ENCODE measurements around the gene ARID1B. TPM values are rescaled to one million over a fixed set of nuclear protein-coding genes. Genes with fewer than 3 reads are reported as not detected.

The ARID1B gene
- total and polyA plus RNA-seq, 10 of the 15 experiments (the other 5 are each of a cell fraction or from before 2014, with no cell fraction given), result 24.7 to 133 (median 54.6) TPM

DNA sequence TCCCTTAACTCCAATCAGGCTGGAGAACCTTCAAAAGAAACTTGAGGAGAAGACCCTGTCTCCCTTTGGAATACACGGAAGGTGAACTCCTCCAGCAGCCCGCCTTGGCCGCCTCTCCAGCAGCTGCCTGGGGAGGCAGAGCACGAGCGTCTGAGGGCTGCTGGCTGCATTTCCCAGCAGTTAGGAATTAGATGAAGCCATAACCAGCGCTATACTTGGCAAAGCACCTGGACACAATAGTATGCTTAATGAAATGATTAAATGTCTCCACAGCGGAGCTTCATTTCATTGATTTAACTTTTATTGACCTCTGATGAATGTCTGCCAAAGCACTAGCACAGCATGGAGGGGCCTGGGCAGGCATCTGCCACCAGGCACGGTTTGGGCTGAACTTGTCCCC lies 472.6 kb downstream of the ARID1B start:
- CTCF ChIA-PET, result no interaction called here

More for the DNA sequence above, 472.6 kb downstream of the ARID1B start:
- no peaks in the 10 kb centered on the region for H3K4me1 ChIP-seq (ENCODE audit: control insufficient read depth, insufficient read depth, low read length)
- POLR2A ChIA-PET, result no interaction called here
- H3K9ac ChIP-seq (ENCODE audit: control insufficient read depth, insufficient read depth, low read length), result no peak overlapping the region
- no peak for ATAC-seq
- intact Hi-C loops (cut with micrococcal nuclease; ENCODE audit: unreplicated experiment), result no loop called here
- H3K27ac ChIP-seq (ENCODE audit: control insufficient read depth, insufficient read depth), result no peak overlapping the region
- SMC1A ChIA-PET (ENCODE audit: uncharacterized antibody, unreplicated experiment), result no interaction called here
- H3K4me3 ChIP-seq, result no peak overlapping the region
- in situ Hi-C loops (cut with MboI), result no loop called here
- no peaks in the 10 kb centered on the region for H3K27me3 ChIP-seq (replicated peaks in 1 of 2; ENCODE audit: control insufficient read depth in 2 of 2, insufficient read depth in 2 of 2, low read length in 1 of 2)
- no peak for FAIRE-seq
- H3K79me2 ChIP-seq (ENCODE audit: control insufficient read depth, insufficient read depth, low read length), result no peaks in the 10 kb centered on the region
- no peaks in the 10 kb centered on the region for H3K36me3 ChIP-seq (ENCODE audit: control insufficient read depth in 2 of 2, insufficient read depth in 2 of 2, low read length in 1 of 2)
- no TSS peak for BruUV-seq (replicated peaks)
- no peaks in the 10 kb centered on the region; the same call in 1 of the 3 replicates for H3K9me3 ChIP-seq (replicated peaks; ENCODE audit: control insufficient read depth, insufficient read depth, low read length)
- H2AFZ ChIP-seq (ENCODE audit: control insufficient read depth, low read depth, low read length), result no peak overlapping the region
- RAD21 ChIA-PET (ENCODE audit: unreplicated experiment), result no interaction called here
- 66% methylated on average over 8 of the region's 8 CpGs for WGBS (ENCODE audit: insufficient coverage, insufficient replicate concordance, low lambda C conversion rate, missing lambda C conversion rate)
- no peak overlapping the region for H3K4me2 ChIP-seq (ENCODE audit: control insufficient read depth, insufficient read depth)
- no peak for DNase-seq (ENCODE audit: low read depth, low spot score)
- no peaks in the 10 kb centered on the region for H4K20me1 ChIP-seq (ENCODE audit: control insufficient read depth, insufficient read depth)
- no peak for TF ChIP-seq SREBF1 (IDR thresholded peaks at IDR 0.05; ENCODE audit: low read length)
- no peak for TF ChIP-seq IRF4 (IDR thresholded peaks at IDR 0.05; ENCODE audit: low read depth, low read length)
- TF ChIP-seq, protein P1, sequence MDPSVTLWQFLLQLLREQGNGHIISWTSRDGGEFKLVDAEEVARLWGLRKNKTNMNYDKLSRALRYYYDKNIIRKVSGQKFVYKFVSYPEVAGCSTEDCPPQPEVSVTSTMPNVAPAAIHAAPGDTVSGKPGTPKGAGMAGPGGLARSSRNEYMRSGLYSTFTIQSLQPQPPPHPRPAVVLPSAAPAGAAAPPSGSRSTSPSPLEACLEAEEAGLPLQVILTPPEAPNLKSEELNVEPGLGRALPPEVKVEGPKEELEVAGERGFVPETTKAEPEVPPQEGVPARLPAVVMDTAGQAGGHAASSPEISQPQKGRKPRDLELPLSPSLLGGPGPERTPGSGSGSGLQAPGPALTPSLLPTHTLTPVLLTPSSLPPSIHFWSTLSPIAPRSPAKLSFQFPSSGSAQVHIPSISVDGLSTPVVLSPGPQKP (IDR thresholded peaks at IDR 0.05; ENCODE audit: low read depth, low read length), result no peak
- TF ChIP-seq, protein P2, sequence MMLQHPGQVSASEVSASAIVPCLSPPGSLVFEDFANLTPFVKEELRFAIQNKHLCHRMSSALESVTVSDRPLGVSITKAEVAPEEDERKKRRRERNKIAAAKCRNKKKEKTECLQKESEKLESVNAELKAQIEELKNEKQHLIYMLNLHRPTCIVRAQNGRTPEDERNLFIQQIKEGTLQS (IDR thresholded peaks at IDR 0.05; ENCODE audit: borderline replicate concordance, extremely low read depth, low read depth, low read length), result no peak
- TF ChIP-seq ATF7 (IDR thresholded peaks at IDR 0.05; ENCODE audit: low read depth), result no peak
- TF ChIP-seq KLF5 (IDR thresholded peaks at IDR 0.05; ENCODE audit: partially characterized antibody), result no peak
- no peak for TF ChIP-seq EED (IDR thresholded peaks at IDR 0.05; ENCODE audit: low read depth)
- no peak for TF ChIP-seq ESRRA (IDR thresholded peaks at IDR 0.05; ENCODE audit: low read length)
- TF ChIP-seq KDM1A (IDR thresholded peaks at IDR 0.05; ENCODE audit: borderline replicate concordance), result no peak
- TF ChIP-seq, protein P3, sequence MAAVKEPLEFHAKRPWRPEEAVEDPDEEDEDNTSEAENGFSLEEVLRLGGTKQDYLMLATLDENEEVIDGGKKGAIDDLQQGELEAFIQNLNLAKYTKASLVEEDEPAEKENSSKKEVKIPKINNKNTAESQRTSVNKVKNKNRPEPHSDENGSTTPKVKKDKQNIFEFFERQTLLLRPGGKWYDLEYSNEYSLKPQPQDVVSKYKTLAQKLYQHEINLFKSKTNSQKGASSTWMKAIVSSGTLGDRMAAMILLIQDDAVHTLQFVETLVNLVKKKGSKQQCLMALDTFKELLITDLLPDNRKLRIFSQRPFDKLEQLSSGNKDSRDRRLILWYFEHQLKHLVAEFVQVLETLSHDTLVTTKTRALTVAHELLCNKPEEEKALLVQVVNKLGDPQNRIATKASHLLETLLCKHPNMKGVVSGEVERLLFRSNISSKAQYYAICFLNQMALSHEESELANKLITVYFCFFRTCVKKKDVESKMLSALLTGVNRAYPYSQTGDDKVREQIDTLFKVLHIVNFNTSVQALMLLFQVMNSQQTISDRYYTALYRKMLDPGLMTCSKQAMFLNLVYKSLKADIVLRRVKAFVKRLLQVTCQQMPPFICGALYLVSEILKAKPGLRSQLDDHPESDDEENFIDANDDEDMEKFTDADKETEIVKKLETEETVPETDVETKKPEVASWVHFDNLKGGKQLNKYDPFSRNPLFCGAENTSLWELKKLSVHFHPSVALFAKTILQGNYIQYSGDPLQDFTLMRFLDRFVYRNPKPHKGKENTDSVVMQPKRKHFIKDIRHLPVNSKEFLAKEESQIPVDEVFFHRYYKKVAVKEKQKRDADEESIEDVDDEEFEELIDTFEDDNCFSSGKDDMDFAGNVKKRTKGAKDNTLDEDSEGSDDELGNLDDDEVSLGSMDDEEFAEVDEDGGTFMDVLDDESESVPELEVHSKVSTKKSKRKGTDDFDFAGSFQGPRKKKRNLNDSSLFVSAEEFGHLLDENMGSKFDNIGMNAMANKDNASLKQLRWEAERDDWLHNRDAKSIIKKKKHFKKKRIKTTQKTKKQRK (IDR thresholded peaks at IDR 0.05; ENCODE audit: low read depth, low read length), result no peak
- no peak for TF ChIP-seq SREBF2 (IDR thresholded peaks at IDR 0.05; ENCODE audit: low read length)
- no peak for TF ChIP-seq NFXL1 (IDR thresholded peaks at IDR 0.05; ENCODE audit: borderline replicate concordance)
- TF ChIP-seq, protein P4, sequence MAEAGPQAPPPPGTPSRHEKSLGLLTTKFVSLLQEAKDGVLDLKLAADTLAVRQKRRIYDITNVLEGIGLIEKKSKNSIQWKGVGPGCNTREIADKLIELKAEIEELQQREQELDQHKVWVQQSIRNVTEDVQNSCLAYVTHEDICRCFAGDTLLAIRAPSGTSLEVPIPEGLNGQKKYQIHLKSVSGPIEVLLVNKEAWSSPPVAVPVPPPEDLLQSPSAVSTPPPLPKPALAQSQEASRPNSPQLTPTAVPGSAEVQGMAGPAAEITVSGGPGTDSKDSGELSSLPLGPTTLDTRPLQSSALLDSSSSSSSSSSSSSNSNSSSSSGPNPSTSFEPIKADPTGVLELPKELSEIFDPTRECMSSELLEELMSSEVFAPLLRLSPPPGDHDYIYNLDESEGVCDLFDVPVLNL (IDR thresholded peaks at IDR 0.05; ENCODE audit: low read depth, low read length), result no peak
- TF ChIP-seq ZNF24 (IDR thresholded peaks at IDR 0.05), result no peak
- no peak for TF ChIP-seq PML (IDR thresholded peaks at IDR 0.05; ENCODE audit: low read length)

Data from GM12878 (cell line).